ENCODE data around the gene SUSD2.

SUSD2 gene

GRCh38 chr22:24146194-24146616 is 35.1 kb upstream of the SUSD2 start:
- TF ChIP-seq, protein P1, sequence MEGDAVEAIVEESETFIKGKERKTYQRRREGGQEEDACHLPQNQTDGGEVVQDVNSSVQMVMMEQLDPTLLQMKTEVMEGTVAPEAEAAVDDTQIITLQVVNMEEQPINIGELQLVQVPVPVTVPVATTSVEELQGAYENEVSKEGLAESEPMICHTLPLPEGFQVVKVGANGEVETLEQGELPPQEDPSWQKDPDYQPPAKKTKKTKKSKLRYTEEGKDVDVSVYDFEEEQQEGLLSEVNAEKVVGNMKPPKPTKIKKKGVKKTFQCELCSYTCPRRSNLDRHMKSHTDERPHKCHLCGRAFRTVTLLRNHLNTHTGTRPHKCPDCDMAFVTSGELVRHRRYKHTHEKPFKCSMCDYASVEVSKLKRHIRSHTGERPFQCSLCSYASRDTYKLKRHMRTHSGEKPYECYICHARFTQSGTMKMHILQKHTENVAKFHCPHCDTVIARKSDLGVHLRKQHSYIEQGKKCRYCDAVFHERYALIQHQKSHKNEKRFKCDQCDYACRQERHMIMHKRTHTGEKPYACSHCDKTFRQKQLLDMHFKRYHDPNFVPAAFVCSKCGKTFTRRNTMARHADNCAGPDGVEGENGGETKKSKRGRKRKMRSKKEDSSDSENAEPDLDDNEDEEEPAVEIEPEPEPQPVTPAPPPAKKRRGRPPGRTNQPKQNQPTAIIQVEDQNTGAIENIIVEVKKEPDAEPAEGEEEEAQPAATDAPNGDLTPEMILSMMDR (IDR thresholded peaks at IDR 0.05; ENCODE audit: low read depth, low read length), result no peak
- DNase-seq (ENCODE audit: extremely low read depth, low read depth), result peak; percentile 15

DNA sequence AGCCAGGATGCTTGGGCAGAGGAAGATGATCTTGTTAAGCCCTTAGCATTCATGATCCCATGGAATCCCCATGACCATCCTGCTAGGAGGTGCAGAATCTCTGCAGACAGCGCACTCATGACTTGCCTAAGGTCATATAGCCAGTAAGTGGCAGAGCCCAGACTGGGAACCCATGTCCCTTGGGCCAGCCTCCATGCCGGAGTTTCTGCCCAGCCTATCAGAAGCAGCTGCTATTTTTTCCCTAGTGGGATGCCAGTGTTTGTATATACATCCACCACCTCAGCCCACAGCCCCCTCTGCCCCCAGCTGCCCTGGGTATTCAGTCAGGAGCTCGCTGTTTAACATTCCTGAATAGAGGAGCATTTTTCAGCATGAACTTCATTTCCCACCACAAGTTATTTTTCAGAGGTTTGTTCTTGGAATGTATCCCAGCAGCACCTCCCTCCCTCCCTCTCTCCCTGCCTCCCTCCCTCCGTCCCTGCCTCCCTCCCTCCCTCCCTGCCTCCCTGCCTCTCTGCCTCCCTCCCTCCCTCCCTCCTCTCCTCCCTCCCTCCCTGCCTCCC is 34.4 kb upstream of the SUSD2 start:
- peak; percentile 46 for DNase-seq (ENCODE audit: extremely low read depth, low read depth)
- TF ChIP-seq, protein P1 (IDR thresholded peaks at IDR 0.05; ENCODE audit: low read depth, low read length), result no peak

DNA sequence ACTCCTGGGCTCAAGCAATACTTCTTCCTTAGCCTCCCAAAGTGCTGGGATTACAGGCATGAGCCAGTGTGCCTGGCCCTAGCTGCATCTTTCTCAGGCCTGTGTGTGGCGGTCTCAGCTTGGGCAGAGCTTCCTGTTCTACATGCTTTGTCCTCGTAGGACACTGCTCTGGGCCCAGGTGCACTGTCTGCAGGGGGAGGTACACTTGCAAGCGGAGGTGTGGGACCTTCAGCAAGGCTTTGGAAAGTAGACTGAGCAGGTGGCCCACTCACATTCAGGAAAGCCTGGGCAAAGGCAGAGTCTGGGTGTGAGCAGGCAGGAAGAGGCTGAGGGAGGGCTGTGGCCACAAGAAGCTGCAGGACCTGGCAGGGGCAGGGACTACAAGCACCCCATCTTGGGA is 33.6 kb upstream of the SUSD2 start:
- TF ChIP-seq, protein P1 (IDR thresholded peaks at IDR 0.05; ENCODE audit: low read depth, low read length), result no peak
- no peak for DNase-seq (ENCODE audit: extremely low read depth, low read depth)

DNA sequence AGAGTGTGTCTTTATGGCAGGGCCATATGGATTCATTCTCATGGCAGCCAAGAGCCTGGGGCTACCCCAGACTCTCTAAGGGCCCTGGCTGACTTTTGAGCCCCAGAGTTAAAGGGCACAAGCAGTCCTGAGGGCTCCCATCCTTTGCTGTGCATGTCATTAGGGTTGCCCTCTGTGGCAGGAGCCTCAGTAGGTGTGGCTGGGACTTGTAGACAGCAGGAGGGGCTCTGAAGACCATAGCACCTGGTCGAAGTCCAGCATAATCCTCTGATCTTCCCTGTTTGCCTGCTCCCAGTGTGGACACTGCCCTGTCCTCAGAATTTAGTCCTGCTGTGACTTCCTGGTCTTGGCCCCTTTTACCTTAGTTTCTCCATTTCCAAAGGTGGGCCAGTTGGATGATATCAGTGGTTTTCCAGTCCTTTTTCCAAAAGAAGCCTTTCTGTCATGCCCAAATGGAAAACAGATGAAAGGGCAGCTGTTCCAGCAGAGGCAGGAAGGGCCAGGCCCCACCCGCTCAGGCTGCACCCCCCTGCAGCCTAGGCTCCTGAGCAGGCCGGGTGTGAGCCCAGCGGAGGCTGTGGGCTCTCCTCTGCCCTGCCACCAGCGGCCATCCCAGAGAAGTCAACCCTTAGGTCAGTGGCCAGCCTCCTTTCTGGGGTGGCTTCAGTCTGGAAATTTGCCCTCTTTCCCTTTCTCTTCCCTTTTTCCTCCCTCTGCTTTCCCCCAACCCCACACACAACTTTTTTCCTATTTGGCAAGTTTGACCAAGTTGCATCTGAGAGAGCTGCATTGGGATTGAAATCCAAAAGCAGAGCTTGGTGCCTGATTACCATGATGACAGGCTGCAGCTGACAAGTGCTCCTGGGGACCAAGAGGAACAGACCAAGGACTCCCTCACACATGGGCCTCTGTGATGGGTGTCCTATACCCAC is 32.8 kb upstream of the SUSD2 start:
- no peak for DNase-seq (ENCODE audit: extremely low read depth, low read depth)
- TF ChIP-seq, protein P1 (IDR thresholded peaks at IDR 0.05; ENCODE audit: low read depth, low read length), result no peak

- TF ChIP-seq, protein P1 (IDR thresholded peaks at IDR 0.05; ENCODE audit: low read depth, low read length), result no peak
- no peak for DNase-seq (ENCODE audit: extremely low read depth, low read depth)
Observed at GRCh38 chr22:24149198-24149590, 32.1 kb upstream of the SUSD2 start.

DNA sequence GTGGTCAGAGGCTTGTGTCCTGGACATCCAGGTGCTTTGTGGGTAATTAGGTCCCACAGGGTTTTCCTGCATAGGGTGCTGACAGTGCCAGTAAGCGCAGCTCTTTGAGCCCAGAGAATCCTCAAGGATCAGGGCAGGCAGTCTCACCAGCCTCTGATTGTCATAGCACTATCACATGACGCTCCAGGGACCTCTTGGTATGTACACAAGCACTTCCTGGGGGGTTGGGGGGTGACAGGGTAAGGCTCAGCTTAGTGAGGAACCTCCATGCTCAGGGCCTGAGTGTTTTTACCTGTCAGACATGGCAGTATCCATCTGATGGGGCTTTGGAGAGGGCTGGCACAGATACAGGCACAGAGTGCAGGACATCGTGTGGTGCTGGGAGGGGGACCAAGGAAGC is 27.9 kb upstream of the SUSD2 start:
- DNase-seq (ENCODE audit: extremely low read depth, low read depth), result no peak
- TF ChIP-seq, protein P1 (IDR thresholded peaks at IDR 0.05; ENCODE audit: low read depth, low read length), result no peak

DNA sequence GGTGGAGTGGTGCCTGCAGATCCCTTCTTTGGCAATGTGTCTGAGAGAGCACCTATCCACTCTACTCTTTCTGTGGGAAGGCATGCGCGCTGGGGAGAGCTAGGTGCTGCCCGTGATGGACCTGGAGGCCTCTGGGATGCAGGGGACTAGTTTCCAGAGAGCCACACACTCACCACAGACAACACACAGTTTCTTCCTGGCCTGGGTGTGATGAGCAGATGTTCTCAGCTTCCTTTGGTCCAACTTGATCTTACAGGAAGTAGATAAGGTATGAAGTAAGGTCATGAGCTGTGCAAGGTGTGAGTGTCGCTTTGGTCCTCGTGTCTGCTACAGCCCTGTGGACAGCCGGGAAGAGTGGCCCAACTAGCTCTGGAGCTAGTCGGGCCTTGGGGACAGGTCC is 27.3 kb upstream of the SUSD2 start:
- TF ChIP-seq, protein P1 (IDR thresholded peaks at IDR 0.05; ENCODE audit: low read depth, low read length), result no peak
- DNase-seq (ENCODE audit: extremely low read depth, low read depth), result no peak

All from AG09319 (cell line).